HEK293T (cell line): ENCODE data around the gene PTPN13.

Experiments
- CTCF ChIA-PET: fragments of 350-600 bp; formaldehyde crosslinking; extraction: SDS; loops from one replicate; lab custom pipeline; 2021; ENCODE audit warnings: antibody characterized with exemption, inconsistent platforms; lab: Yijun Ruan, JAX
- POLR2A ChIA-PET: fragments of 350-600 bp; formaldehyde crosslinking; extraction: SDS; loops from one replicate; lab custom pipeline; 2020; ENCODE audit warnings: antibody characterized with exemption, inconsistent platforms; lab: Yijun Ruan, JAX
- DNase-seq: peaks from one replicate; pipeline ENCODE4 v3.0.0; 2012; ENCODE audit warnings: mixed read lengths; ENCODE audit errors: extremely low spot score
- ARNT ChIP-seq: fragments of 450-650 bp; IDR thresholded peaks from 2 replicates; pipeline ENCODE4 v1.6.1; 2017; ENCODE audit warnings: mild to moderate bottlenecking
- BHLHE40 ChIP-seq: fragments of 450-650 bp; IDR thresholded peaks from 2 replicates; pipeline ENCODE4 v1.6.1; 2016; ENCODE audit warnings: mild to moderate bottlenecking, moderate library complexity, borderline replicate concordance
- CTBP1 ChIP-seq: fragments of 450-650 bp; IDR thresholded peaks from 2 replicates; pipeline ENCODE4 v1.6.1; 2016; ENCODE audit warnings: borderline replicate concordance
- ELF4 ChIP-seq: fragments of 450-650 bp; IDR thresholded peaks from 2 replicates; pipeline ENCODE4 v1.6.1; 2017; ENCODE audit warnings: antibody characterized with exemption
- FOXA1 ChIP-seq: fragments of 450-650 bp; IDR thresholded peaks from 2 replicates; pipeline ENCODE4 v1.6.1; 2016; ENCODE audit warnings: mild to moderate bottlenecking
- FOXK2 ChIP-seq: fragments of 450-650 bp; IDR thresholded peaks from 2 replicates; pipeline ENCODE4 v1.6.1; 2016; ENCODE audit warnings: mild to moderate bottlenecking
- FOXM1 ChIP-seq: fragments of 450-650 bp; IDR thresholded peaks from 2 replicates; pipeline ENCODE4 v1.6.1; 2017; ENCODE audit warnings: mild to moderate bottlenecking, borderline replicate concordance
- HDGF ChIP-seq: fragments of 450-650 bp; IDR thresholded peaks from 2 replicates; pipeline ENCODE4 v1.6.1; 2017; ENCODE audit warnings: antibody characterized with exemption, borderline replicate concordance
- L3MBTL2 ChIP-seq: fragments of 450-650 bp; conservative IDR thresholded peaks from 2 replicates; pipeline ENCODE4 v1.6.1; 2016; ENCODE audit warnings: mild to moderate bottlenecking
- LEF1 ChIP-seq: fragments of 450-650 bp; IDR thresholded peaks from 2 replicates; pipeline ENCODE4 v1.6.1; 2017; ENCODE audit warnings: mild to moderate bottlenecking, borderline replicate concordance
- NFRKB ChIP-seq: fragments of 450-650 bp; IDR thresholded peaks from 2 replicates; pipeline ENCODE4 v1.6.1; 2016; ENCODE audit warnings: mild to moderate bottlenecking, moderate library complexity
- PKNOX1 ChIP-seq: fragments of 450-650 bp; IDR thresholded peaks from 2 replicates; pipeline ENCODE4 v1.6.1; 2016
- SP1 ChIP-seq: fragments of 450-650 bp; IDR thresholded peaks from 2 replicates; pipeline ENCODE4 v1.6.1; 2017
- SUZ12 ChIP-seq: fragments of 450-650 bp; IDR thresholded peaks from 2 replicates; pipeline ENCODE4 v1.6.1; 2016; ENCODE audit warnings: mild to moderate bottlenecking
- TARDBP ChIP-seq: fragments of 450-650 bp; IDR thresholded peaks from 2 replicates; pipeline ENCODE4 v1.6.1; 2016
- ZNF384 ChIP-seq: fragments of 450-650 bp; IDR thresholded peaks from 2 replicates; pipeline ENCODE4 v1.6.1; 2016

PTPN13 gene

GRCh38 chr4:86657910-86658309 lies 63.8 kb downstream of the PTPN13 start:
- TF ChIP-seq ELF4 = no peak
- no peak for TF ChIP-seq BHLHE40
- no peak for TF ChIP-seq TARDBP
- no peak for TF ChIP-seq SP1
- no peak for TF ChIP-seq SUZ12
- TF ChIP-seq L3MBTL2 = no peak
- TF ChIP-seq ARNT = no peak
- TF ChIP-seq FOXM1 = no peak
- TF ChIP-seq FOXA1 = no peak
- no peak for TF ChIP-seq LEF1
- TF ChIP-seq CTBP1 = no peak
- CTCF ChIA-PET = no interaction called here
- no peak for DNase-seq
- POLR2A ChIA-PET = no interaction called here

- TF ChIP-seq FOXA1 (no peak), TARDBP (no peak), ZNF384 (no peak), FOXK2 (no peak), LEF1 (no peak), ARNT (no peak), SUZ12 (no peak), SP1 (no peak)
- POLR2A ChIA-PET = no interaction called here
- no peak for DNase-seq
- CTCF ChIA-PET = no interaction called here
These were observed 66.3 kb downstream of the PTPN13 start for GRCh38 chr4:86660401-86660800.

GRCh38 chr4:86661006-86661405 lies 66.9 kb downstream of the PTPN13 start:
- TF ChIP-seq SUZ12 (no peak), PKNOX1 (no peak), NFRKB (no peak), CTBP1 (no peak), ELF4 (no peak), FOXK2 (no peak), L3MBTL2 (no peak), ZNF384 (no peak), FOXM1 (no peak), TARDBP (no peak), FOXA1 (no peak), BHLHE40 (no peak), HDGF (no peak), LEF1 (no peak), SP1 (no peak), ARNT (no peak)
- DNase-seq = no peak
- CTCF ChIA-PET = no interaction called here
- POLR2A ChIA-PET = no interaction called here

GRCh38 chr4:86661418-86661817 lies 67.3 kb downstream of the PTPN13 start:
- ChIA-PET POLR2A (no interaction called here), CTCF (no interaction called here)
- no peak for TF ChIP-seq NFRKB
- no peak for TF ChIP-seq FOXK2
- TF ChIP-seq FOXA1 = no peak
- no peak for TF ChIP-seq PKNOX1
- TF ChIP-seq SUZ12 = no peak
- no peak for TF ChIP-seq ZNF384
- TF ChIP-seq TARDBP = no peak
- TF ChIP-seq L3MBTL2 = no peak
- no peak for TF ChIP-seq SP1
- DNase-seq = no peak

- TF ChIP-seq SUZ12 (no peak), SP1 (no peak), FOXK2 (no peak), PKNOX1 (no peak), TARDBP (no peak), CTBP1 (no peak), LEF1 (no peak), FOXA1 (no peak), HDGF (no peak), BHLHE40 (no peak), ELF4 (no peak), ARNT (no peak), NFRKB (no peak), L3MBTL2 (no peak)
- ChIA-PET CTCF (interaction anchor here (0.7 kb wide), 1 partner anchor 1904 kb away, joined by 4 read pairs; no protein-coding TSS in a partner anchor), POLR2A (no interaction called here)
- no peak for DNase-seq
These were observed 70.8 kb downstream of the PTPN13 start for GRCh38 chr4:86664959-86665358.

GRCh38 chr4:86670298-86670697 lies 76.2 kb downstream of the PTPN13 start:
- POLR2A ChIA-PET = no interaction called here
- CTCF ChIA-PET = no interaction called here
- no peak for DNase-seq
- TF ChIP-seq CTBP1 (no peak), ELF4 (no peak), SUZ12 (no peak), BHLHE40 (no peak), NFRKB (no peak), LEF1 (no peak), FOXM1 (no peak), FOXA1 (no peak), HDGF (no peak), ARNT (no peak), FOXK2 (no peak), L3MBTL2 (no peak), PKNOX1 (no peak), ZNF384 (no peak), TARDBP (no peak), SP1 (no peak)
